SK-N-SH (cell line): ENCODE data around the gene CAMK1. TPM values are rescaled to one million over a fixed set of nuclear protein-coding genes. Genes with fewer than 3 reads are reported as not detected.
A peak's percentile ranks its signal among the peaks of the same experiment; 100 is the strongest.

Experiments used
- CTCF ChIA-PET: fragments of 300-600, 350-600 bp; formaldehyde crosslinking; extraction: SDS; loops from one replicate; lab custom pipeline; 2021; lab: Yijun Ruan, JAX
- POLR2A ChIA-PET: fragments of 350-600 bp; sonication (Branson Sonifier 250); formaldehyde crosslinking; extraction: SDS; loops from one replicate; lab custom pipeline; 2020; ENCODE audit warnings: antibody characterized with exemption, inconsistent platforms; lab: Yijun Ruan, JAX
- DNase-seq: peaks from one replicate; pipeline ENCODE4 v3.0.0; 2012
- H2AFZ ChIP-seq: fragments of 200-600 bp; sonication (generic); 2 replicates; pipeline ENCODE4 v1.8.1; 2016; ENCODE audit warnings: antibody characterized with exemption, mild to moderate bottlenecking, low read depth
- H3F3A ChIP-seq: fragments of 200-600 bp; sonication (generic); replicated peaks from 2 replicates; pipeline ENCODE3; 2016; ENCODE audit warnings: antibody characterized with exemption, mild to moderate bottlenecking; ENCODE audit not compliant: insufficient read depth
- H3K27ac ChIP-seq, 2 experiments: fragments of 200-500 bp in 1 of 2; fragments of 200-600 bp in 1 of 2; sonication (Bioruptor generic) in 1 of 2; sonication (generic), shearing (Covaris generic) in 1 of 2; 2 replicates each; pipeline versions ENCODE4 v1.5.1 to v1.6.1; 2014 to 2016; ENCODE audit warnings: low read depth in 2 of 2, inconsistent platforms in 1 of 2, low read length in 1 of 2, mild to moderate bottlenecking in 1 of 2, mixed read lengths in 1 of 2
- H3K27me3 ChIP-seq: fragments of 200-600 bp; sonication (generic), shearing (Covaris generic); 2 replicates; pipeline ENCODE4 v1.6.1; 2016; ENCODE audit warnings: mixed run types; ENCODE audit not compliant: insufficient read depth
- H3K36me3 ChIP-seq, 2 experiments: fragments of 200-500 bp in 1 of 2; fragments of 200-600 bp in 1 of 2; sonication (Bioruptor generic) in 1 of 2; sonication (generic) in 1 of 2; replicated peaks in 1 of 2; 2 replicates each; pipeline versions ENCODE3 to v1.5.1; 2014 to 2016; ENCODE audit warnings: low read length in 1 of 2, mild to moderate bottlenecking in 1 of 2; ENCODE audit not compliant: insufficient read depth in 2 of 2, control insufficient read depth in 1 of 2
- H3K4me1 ChIP-seq, 2 experiments: fragments of 200-500 bp in 1 of 2; fragments of 200-600 bp in 1 of 2; sonication (Bioruptor generic) in 1 of 2; sonication (generic), shearing (Covaris generic) in 1 of 2; 2 replicates each; pipeline versions ENCODE4 v1.5.1 to v1.6.1; 2014 to 2016; ENCODE audit warnings: low read depth in 1 of 2, low read length in 1 of 2, mixed run types in 1 of 2; ENCODE audit not compliant: insufficient read depth in 2 of 2, control insufficient read depth in 1 of 2
- H3K4me2 ChIP-seq: fragments of 200-600 bp; sonication (generic), shearing (Covaris generic); 2 replicates; pipeline ENCODE4 v1.6.1; 2017; ENCODE audit warnings: mixed run types
- H3K4me3 ChIP-seq, 2 experiments: fragments of 200-500 bp in 1 of 2; fragments of 200-600 bp in 1 of 2; sonication (Bioruptor generic) in 1 of 2; sonication (generic), shearing (Covaris generic) in 1 of 2; 2 replicates each; pipeline versions ENCODE4 v1.5.1 to v1.8.1; 2014 to 2016; ENCODE audit warnings: low read depth in 2 of 2, inconsistent platforms in 1 of 2, low read length in 1 of 2, mild to moderate bottlenecking in 1 of 2, mixed read lengths in 1 of 2, moderate library complexity in 1 of 2
- H3K79me2 ChIP-seq: fragments of 200-600 bp; sonication (generic); 2 replicates; pipeline ENCODE4 v1.8.1; 2017; ENCODE audit warnings: mild to moderate bottlenecking; ENCODE audit not compliant: insufficient read depth
- H3K9ac ChIP-seq: fragments of 200-600 bp; sonication (generic); 2 replicates; pipeline ENCODE4 v1.6.1; 2017; ENCODE audit warnings: mixed run types
- H3K9me2 ChIP-seq: fragments of 200-600 bp; sonication (generic); 2 replicates; pipeline ENCODE4 v1.6.1; 2017; ENCODE audit warnings: mixed run types
- H3K9me3 ChIP-seq: fragments of 200-600 bp; sonication (generic); 2 replicates; pipeline ENCODE4 v1.6.1; 2017; ENCODE audit warnings: mixed run types, mild to moderate bottlenecking, moderate library complexity
- H4K20me1 ChIP-seq: fragments of 200-600 bp; sonication (generic); 2 replicates; pipeline ENCODE4 v1.6.1; 2017; ENCODE audit warnings: mild to moderate bottlenecking, mixed run types; ENCODE audit not compliant: insufficient read depth
- EP300 ChIP-seq, 2 experiments: IDR thresholded peaks; 2 replicates each; pipeline versions ENCODE4 v1.4.0 to v1.6.1; 2012; ENCODE audit warnings: borderline replicate concordance in 1 of 2, low read depth in 1 of 2, low read length in 1 of 2
- EZH2phosphoT487 ChIP-seq: fragments of 200-600 bp; sonication (generic); IDR thresholded peaks from 2 replicates; pipeline ENCODE4 v1.6.1; 2017; ENCODE audit warnings: low read depth, mixed run types, mild to moderate bottlenecking, antibody characterized with exemption, moderate library complexity, borderline replicate concordance
- FOXM1 ChIP-seq: IDR thresholded peaks from 2 replicates; pipeline ENCODE4 v1.4.0; 2012; ENCODE audit warnings: low read depth, mild to moderate bottlenecking
- GATA2 ChIP-seq: sonication (generic); formaldehyde crosslinking; IDR thresholded peaks from 2 replicates; pipeline ENCODE4 v1.5.0; 2020; ENCODE audit warnings: mild to moderate bottlenecking, missing genetic modification reagents
- JUND ChIP-seq: IDR thresholded peaks from 2 replicates; pipeline ENCODE4 v1.4.0; 2012
- MEF2A ChIP-seq: IDR thresholded peaks from 2 replicates; pipeline ENCODE4 v1.4.0; 2012; ENCODE audit warnings: low read depth, borderline replicate concordance
- MXI1 ChIP-seq: IDR thresholded peaks from 2 replicates; pipeline ENCODE4 v1.6.1; 2012; ENCODE audit warnings: mild to moderate bottlenecking, low read depth, low read length, improper control_type of control experiment
- NFIC ChIP-seq: IDR thresholded peaks from 2 replicates; pipeline ENCODE4 v1.4.0; 2012; ENCODE audit warnings: borderline replicate concordance
- NRF1 ChIP-seq: IDR thresholded peaks from 2 replicates; pipeline ENCODE4 v1.6.1; 2012; ENCODE audit warnings: low read depth, mild to moderate bottlenecking, low read length
- POLR2AphosphoS5 ChIP-seq: IDR thresholded peaks from 2 replicates; pipeline ENCODE4 v1.6.1; 2012; ENCODE audit warnings: low read depth, low read length
- SIN3A ChIP-seq: IDR thresholded peaks from 2 replicates; pipeline ENCODE4 v1.6.1; 2012; ENCODE audit warnings: low read depth, mild to moderate bottlenecking, low read length, moderate library complexity, borderline replicate concordance
- SMC3 ChIP-seq: IDR thresholded peaks from 2 replicates; pipeline ENCODE4 v1.6.1; 2012; ENCODE audit warnings: low read depth, low read length, improper control_type of control experiment
- TAF1 ChIP-seq: IDR thresholded peaks from 2 replicates; pipeline ENCODE4 v1.6.1; 2012; ENCODE audit warnings: low read depth, mild to moderate bottlenecking, low read length, moderate library complexity, borderline replicate concordance
- WGBS: methylation state at CpG from one replicate; pipeline ENCODE4 v1.1.6; 2017; ENCODE audit warnings: low lambda C conversion rate; 5-methylcytosine and 5-hydroxymethylcytosine counted together
- polyA plus RNA-seq, 3 experiments: library from polyadenylated mRNA; depleted of rRNA; stranded (reverse); fragments of >200 nt; gene quantifications; 2 replicates each; pipeline ENCODE4 v1.2.3, GENCODE V29; 2012
- TF ChIP-seq, protein P1 (sequence below): IDR thresholded peaks from 2 replicates; pipeline ENCODE4 v1.4.0; 2012; ENCODE audit warnings: low read depth
- TF ChIP-seq, protein P2 (sequence below): IDR thresholded peaks from 2 replicates; pipeline ENCODE4 v1.4.0; 2012; ENCODE audit warnings: low read depth, borderline replicate concordance
- TF ChIP-seq, protein P3 (sequence below): fragments of 150-350 bp; IDR thresholded peaks from 2 replicates; pipeline ENCODE4 v1.6.1; 2017; ENCODE audit warnings: antibody characterized with exemption, low read length, low read depth, borderline replicate concordance
- TF ChIP-seq, protein P4 (sequence below): IDR thresholded peaks from 2 replicates; pipeline ENCODE4 v1.6.1; 2012; ENCODE audit warnings: mild to moderate bottlenecking, low read depth, low read length, moderate library complexity

CAMK1 gene
- polyA plus RNA-seq, 1 of the 3 experiments (the other 2 are of a cell fraction): 47.1 TPM

DNA sequence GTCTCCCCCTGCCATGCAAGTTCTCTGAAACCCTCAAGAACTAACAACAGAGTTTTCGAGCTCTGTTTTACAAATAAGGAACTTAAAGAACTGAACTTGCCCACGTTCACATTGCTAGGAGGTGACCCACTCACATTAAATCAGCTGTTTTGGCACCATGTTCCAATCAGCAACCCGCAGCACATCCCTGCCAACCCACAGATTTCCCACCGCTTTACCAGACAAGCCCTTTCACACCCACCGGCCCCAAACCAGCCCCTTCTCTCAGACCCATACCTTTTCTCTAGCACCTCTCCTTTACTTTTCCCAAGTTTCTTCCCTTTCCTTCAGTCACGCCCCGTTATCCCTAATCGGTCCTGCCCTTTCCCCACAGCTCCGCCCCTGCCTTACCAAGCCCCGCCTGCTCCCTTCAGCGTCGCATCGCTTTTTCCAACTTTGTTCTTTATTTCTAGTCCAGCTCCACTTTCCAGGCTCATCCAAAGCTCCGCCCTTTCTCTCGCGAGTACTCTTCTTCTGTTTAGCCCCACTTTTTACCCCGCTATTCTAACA is 39.0 kb downstream of the CAMK1 start (continued):
- no peak for TF ChIP-seq EP300 (IDR thresholded peaks at IDR 0.05; ENCODE audit: borderline replicate concordance in 1 of 2, low read depth in 1 of 2, low read length in 1 of 2)
- TF ChIP-seq FOXM1: no peak
- TF ChIP-seq, protein P1, sequence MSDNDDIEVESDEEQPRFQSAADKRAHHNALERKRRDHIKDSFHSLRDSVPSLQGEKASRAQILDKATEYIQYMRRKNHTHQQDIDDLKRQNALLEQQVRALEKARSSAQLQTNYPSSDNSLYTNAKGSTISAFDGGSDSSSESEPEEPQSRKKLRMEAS: no peak
- TF ChIP-seq NFIC: no peak

DNA sequence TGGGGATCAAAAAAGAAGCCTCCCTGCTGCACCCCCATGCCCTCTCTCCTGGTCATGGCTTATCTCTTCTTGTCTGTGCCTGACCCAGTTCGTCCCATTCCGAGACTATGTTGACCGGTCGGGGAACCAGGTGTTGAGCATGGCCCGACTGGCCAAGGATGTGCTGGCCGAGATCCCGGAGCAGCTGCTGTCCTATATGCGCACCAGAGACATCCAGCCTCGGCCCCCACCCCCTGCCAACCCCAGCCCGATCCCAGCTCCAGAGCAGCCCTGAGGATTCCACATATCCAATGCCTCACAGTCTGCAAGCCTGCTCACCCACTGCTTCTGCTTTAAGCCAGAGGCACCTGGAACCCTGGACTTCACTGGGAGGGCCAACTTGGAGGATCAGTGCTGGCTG is 40.3 kb downstream of the CAMK1 start:
- Histone ChIP-seq H3K9me2 (no peaks in the 10 kb centered on the region), H3K27me3 (no peaks in the 10 kb centered on the region), H3K9me3 (no peaks in the 10 kb centered on the region), H4K20me1 (peaks cover 22% of the 10 kb centered on the region), H3K27ac (no peak overlapping the region)
- POLR2A ChIA-PET: no interaction called here
- TF ChIP-seq EZH2phosphoT487: no peak
- TF ChIP-seq MXI1: no peak
- TF ChIP-seq FOXM1: no peak
- no peak for TF ChIP-seq NRF1
- TF ChIP-seq SIN3A: no peak
- TF ChIP-seq, protein P2, sequence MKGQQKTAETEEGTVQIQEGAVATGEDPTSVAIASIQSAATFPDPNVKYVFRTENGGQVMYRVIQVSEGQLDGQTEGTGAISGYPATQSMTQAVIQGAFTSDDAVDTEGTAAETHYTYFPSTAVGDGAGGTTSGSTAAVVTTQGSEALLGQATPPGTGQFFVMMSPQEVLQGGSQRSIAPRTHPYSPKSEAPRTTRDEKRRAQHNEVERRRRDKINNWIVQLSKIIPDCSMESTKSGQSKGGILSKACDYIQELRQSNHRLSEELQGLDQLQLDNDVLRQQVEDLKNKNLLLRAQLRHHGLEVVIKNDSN: no peak
- TF ChIP-seq GATA2 (CRISPR knock-in tag): no peak
- no peak for TF ChIP-seq TAF1
- TF ChIP-seq POLR2AphosphoS5: no peak
- TF ChIP-seq, protein P3, sequence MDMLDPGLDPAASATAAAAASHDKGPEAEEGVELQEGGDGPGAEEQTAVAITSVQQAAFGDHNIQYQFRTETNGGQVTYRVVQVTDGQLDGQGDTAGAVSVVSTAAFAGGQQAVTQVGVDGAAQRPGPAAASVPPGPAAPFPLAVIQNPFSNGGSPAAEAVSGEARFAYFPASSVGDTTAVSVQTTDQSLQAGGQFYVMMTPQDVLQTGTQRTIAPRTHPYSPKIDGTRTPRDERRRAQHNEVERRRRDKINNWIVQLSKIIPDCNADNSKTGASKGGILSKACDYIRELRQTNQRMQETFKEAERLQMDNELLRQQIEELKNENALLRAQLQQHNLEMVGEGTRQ: no peak
- no peak for TF ChIP-seq JUND
- TF ChIP-seq, protein P4, sequence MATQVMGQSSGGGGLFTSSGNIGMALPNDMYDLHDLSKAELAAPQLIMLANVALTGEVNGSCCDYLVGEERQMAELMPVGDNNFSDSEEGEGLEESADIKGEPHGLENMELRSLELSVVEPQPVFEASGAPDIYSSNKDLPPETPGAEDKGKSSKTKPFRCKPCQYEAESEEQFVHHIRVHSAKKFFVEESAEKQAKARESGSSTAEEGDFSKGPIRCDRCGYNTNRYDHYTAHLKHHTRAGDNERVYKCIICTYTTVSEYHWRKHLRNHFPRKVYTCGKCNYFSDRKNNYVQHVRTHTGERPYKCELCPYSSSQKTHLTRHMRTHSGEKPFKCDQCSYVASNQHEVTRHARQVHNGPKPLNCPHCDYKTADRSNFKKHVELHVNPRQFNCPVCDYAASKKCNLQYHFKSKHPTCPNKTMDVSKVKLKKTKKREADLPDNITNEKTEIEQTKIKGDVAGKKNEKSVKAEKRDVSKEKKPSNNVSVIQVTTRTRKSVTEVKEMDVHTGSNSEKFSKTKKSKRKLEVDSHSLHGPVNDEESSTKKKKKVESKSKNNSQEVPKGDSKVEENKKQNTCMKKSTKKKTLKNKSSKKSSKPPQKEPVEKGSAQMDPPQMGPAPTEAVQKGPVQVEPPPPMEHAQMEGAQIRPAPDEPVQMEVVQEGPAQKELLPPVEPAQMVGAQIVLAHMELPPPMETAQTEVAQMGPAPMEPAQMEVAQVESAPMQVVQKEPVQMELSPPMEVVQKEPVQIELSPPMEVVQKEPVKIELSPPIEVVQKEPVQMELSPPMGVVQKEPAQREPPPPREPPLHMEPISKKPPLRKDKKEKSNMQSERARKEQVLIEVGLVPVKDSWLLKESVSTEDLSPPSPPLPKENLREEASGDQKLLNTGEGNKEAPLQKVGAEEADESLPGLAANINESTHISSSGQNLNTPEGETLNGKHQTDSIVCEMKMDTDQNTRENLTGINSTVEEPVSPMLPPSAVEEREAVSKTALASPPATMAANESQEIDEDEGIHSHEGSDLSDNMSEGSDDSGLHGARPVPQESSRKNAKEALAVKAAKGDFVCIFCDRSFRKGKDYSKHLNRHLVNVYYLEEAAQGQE: no peak
- no peak for TF ChIP-seq MEF2A
- no peak for TF ChIP-seq SMC3
- TF ChIP-seq, protein P1: no peak
- TF ChIP-seq, all 33 proteins: peak for 0
- H3F3A ChIP-seq: peaks cover 14% of the 10 kb centered on the region
- no peak overlapping the region for H3K4me3 ChIP-seq
- peak overlapping the region; percentile 79; the same call in 1 of the 2 replicates for H3K4me2 ChIP-seq
- H3K9ac ChIP-seq: no peak overlapping the region
- CTCF ChIA-PET: interaction anchor here (1.3 to 2.6 kb wide), 2 partner anchors 20 to 226 kb away, joined by 4 to 10 read pairs; no protein-coding TSS in a partner anchor
- H3K79me2 ChIP-seq: peaks cover 28% of the 10 kb centered on the region
- H2AFZ ChIP-seq: no peak overlapping the region
- no peak for DNase-seq
- H3K36me3 ChIP-seq: peaks cover 0 to 5% of the 10 kb centered on the region in 2 experiments
- H3K4me1 ChIP-seq: peaks cover 5 to 14% of the 10 kb centered on the region in 2 experiments; a peak in 1 of 4 replicates
- WGBS: 78% methylated on average over 10 of the region's 10 CpGs
